Colon (tissue), 2 donors: ENCODE measurements around the gene NRXN3.
"Not testable (repeated sequence)": the region's sequence is repeated elsewhere in the genome, so short reads cannot be mapped to it uniquely, and the experiment has no call there.

Experiments used
- FAIRE-seq: peaks from 2 replicates; lab custom pipeline; 2012; peaks lifted over from hg19 to GRCh38; lab: Jason Lieb, UNC
- donor health status: control.
- donor health status: control.

The NRXN3 gene

DNA sequence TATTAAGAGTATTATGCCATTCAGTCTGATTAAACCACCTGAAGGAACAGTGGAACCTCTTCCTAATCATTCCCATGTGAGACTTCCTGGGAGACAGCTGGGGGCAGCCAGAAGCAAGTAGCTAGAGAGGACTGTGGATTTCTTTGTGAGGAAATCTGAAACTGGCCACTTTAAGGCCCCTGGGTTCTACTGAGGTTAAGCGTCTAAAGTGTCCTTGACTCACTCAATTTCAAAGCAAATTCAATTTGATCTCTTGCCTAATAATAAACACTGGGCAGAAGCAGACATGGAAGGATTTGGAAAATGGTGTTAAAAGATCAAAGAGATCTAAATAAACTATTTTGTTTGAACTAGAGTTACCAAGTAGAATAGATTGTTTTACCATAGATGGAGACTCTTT is 909.9 kb downstream of the NRXN3 start:
- no peak for FAIRE-seq

DNA sequence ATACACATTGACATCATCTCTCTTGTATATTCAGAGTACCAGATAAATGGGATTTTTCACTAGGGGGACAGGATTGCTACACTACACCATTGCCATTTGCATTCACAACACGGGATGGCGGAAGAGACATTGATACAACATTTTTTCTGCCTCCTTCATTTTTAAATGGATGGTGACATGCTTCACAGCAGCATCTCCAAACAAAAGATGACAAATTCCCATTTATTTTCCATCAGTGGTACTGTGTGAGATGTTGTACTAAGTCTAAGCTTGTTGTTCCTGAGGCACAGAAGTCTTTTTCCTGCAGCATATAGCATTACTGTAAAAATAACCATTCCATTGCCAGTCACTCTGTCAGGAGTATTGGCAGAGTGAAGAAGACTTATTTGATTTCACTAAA is 912.7 kb downstream of the NRXN3 start:
- no peak for FAIRE-seq

DNA sequence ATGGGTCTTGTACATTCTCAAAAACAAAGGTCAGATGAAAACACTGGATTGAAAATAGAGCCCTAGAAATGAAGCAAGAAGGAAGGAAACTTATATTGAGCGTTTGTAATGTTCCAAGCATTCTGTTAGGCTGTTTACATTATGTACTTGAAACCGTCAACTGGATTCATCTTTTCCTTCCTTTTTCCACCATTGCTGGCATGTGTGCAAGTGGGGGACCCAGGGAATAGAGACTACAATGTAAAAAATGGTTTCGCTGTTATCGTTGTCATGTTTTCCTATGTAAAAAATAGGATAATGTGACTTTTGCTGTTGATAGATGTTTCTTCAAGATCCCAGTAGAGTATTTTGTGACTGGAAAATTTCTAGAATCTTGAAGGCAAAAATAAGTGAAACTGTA is 913.2 kb downstream of the NRXN3 start:
- no peak for FAIRE-seq

DNA sequence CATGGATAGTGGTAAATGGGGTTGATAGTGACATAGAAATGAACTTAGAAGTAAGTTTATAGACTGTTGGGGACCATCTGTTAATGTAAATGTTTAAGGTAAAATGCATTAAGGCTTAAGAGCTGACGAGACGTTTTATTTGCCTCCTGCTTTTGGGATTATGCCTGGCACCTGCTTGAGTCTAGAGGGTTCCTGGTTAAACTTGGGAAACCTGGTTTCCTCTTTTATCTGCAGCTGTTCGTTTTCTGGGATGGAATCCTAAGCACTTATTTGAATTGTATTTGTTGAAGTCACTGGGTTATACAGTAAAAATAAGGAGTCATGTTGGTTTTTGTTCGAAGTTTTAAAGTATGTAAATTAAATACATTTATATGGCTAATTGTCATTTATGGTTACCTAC is 914.7 kb downstream of the NRXN3 start:
- FAIRE-seq: no peak

DNA sequence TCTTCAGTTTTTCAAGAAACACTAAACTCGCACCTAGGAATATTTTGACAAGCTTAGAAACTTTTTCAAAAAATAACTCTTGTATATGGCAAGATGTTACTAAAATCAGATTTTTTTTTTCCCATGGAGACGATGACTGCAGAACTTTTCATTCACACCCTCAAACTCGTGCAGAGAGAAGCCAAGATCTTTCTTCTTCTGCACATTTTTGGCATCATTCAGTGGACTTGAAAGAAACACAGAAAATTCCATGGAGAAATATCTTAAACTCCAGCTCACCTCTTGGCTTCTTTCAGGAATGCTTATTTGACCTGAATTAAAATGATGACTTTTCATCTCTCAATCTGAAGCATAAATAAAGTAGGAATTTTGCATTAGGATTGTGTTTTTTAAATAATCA is 919.4 kb downstream of the NRXN3 start:
- no peak for FAIRE-seq

DNA sequence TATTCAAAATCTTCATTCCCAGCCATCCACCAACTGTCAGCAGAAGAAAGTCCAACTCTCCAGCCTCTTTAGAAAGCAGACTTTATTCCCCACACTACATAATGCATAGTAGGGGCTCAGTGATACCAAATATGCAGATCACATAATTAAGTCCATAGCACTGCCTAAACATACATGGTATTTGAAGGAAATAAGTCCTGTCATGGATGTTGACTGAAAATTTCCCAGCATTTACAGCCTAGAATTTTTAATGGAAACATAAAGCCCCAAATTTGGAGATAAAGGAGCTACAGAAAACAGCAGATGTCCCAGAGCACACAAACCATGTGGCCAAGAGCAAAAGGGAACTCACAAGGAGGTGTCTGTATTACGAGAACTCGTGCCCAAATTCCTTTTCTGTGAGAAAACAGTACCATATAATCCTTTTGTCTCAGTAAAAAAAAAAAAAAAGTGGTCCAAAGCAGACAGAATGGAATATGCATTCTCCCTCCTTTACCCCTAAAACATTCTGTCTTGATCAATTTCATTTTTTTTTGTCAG is 920.5 kb downstream of the NRXN3 start:
- FAIRE-seq: no peak

DNA sequence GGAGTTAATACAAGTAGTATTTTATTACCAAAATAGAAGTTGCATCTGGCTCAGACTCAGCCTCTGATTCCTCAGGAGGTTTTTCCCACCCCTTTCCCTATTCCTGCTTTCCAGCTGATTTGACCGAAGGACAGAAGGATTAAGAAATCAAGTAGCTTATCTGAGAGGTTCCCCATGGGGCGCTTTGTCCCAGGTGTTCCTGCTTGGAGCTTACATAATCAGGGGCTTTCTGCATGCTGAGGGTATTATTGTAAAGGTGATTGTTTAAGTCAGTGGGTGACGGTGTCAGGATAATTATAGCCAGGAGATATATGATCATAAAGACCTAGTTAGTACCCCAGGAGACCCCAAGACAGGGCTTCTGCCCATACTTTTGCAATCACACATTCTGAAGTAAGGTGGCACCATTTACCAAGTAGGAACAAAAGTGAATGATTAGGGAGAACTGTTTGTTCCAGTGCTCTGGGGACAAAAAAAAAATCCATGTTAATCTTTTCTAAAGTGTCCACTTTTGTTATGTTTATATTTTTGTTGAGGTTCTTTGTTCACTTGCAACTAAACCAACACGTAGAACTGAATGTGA is 921.3 kb downstream of the NRXN3 start:
- FAIRE-seq: no peak

DNA sequence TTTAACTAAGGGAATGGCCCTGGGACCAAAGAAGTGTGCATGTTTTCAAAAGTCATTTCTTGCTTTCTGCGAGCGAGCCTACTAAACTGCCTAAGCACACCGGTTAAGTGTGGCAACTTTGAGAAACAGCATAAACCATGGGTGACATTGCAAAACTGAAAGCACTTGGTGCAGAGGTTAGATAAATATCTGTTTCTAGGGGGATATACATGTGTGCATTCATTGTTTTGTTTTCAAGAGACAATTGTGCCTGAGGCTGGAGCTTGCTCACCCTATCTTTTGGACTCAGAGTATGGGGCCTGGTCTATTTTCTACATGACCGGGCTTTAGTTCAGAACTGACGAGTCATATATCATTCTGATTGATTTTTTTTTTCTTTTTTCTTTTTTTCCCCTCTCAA is 923.4 kb downstream of the NRXN3 start:
- no peak for FAIRE-seq

DNA sequence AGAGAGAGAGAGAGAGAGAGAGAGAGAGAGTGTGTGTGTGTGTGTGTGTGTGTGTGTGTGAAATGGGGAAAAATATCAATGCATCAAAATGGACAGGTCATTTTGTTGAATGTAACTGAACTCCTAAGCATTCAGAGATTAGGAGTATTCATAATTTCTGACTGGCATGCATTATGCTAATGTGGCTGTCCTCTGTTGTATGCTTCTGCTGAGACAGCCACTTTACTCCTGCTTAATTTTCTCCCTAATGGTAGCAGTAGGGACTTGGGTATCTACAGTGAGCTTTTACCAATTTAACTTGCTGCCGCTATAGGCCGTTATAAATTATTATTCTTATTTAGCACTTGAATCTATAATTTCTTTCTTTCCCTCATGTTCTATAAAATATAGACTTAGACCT is 924.8 kb downstream of the NRXN3 start:
- no peak for FAIRE-seq

DNA sequence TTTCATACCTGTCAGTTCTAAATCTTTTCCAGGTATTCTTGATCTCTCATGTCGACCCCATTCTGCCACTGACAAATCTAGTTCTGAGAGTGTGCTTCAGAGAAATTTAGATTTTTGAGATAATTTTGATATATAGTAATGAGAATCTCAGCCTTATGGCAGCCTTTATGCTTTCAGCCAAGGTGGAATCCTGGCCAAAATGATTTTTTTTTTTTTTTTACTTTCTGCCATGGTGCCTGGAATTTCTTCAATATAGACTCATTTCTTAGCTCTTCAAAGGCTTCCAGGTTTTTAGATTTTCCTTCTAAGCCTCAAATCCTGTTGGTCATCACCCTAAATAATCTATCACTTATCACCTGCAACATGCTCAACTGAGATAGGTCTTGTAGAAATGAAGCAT is 926.6 kb downstream of the NRXN3 start:
- FAIRE-seq: no peak

DNA sequence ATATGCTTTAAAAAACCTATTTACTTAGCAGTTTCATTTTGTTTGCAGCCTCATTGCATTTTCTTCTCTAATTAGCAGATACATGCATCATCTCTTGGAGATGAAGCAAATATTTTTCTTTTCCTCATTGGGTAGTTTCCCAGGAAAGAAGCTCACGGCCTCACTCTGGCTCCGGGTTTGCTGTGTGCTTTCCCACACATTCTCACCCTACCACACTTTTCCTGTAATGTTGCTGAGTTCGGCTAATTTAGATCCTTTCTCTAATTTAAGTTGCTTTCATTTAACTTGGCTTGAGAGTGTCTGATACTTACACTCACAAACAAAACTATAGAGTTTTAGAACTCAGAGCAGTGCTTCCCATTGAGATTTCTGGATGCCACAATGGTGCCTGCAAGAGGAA is 928.2 kb downstream of the NRXN3 start:
- no peak for FAIRE-seq

DNA sequence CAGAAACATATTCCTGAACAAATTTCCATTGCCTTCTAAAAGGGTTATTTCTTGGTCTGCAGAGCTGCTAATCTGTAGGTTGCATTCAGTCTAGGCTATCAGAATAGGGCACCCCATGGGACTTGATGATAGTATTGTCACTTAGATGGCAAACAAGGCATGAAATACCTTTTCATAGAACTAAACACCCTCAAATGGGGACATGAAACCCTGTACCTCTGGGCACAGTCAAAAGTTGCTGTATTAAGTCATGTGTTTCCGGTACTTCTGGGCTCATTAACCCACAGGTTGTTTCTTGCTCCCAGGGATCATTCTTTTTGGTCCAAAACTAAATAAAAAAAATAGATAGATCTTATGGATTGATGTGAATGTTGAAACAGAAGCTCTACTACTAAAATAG is 930.4 kb downstream of the NRXN3 start:
- FAIRE-seq: no peak

DNA sequence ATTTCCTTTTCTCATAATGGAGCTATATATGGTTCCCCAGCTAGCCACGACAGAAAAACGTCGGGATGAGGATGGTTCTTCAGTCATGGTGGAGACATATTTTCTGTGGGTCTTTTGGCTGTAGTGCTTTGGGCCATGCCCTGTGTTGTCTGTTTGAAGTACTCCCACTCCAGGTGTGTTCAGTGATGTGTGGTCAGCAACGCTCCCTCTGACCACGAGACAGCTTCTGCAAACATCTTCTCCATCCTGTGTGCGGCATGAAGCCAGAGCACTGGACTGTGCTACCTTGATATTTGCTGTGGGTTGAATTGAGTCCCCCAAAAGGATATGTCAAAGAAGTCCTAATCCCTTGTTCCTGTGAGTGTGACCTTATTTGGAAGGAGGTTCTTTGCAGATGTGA is 931.2 kb downstream of the NRXN3 start:
- no peak for FAIRE-seq

DNA sequence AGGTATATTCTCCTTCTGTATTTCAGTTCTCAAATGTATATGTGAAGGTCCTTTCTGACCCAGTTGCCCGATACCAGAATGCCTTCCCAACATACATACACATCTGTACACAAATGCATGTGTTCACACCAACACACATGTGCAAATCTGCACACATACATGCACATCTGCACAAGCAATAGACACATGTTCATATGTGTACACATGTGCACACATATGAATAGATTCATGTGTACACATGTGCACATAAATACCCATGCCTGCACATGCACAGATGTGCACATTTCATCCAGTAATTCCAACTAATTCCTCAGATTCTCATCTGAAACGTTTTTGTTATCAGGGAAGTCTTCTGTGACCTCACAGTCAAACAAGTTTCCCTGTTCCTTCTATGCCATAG is 933.6 kb downstream of the NRXN3 start:
- no peak for FAIRE-seq

DNA sequence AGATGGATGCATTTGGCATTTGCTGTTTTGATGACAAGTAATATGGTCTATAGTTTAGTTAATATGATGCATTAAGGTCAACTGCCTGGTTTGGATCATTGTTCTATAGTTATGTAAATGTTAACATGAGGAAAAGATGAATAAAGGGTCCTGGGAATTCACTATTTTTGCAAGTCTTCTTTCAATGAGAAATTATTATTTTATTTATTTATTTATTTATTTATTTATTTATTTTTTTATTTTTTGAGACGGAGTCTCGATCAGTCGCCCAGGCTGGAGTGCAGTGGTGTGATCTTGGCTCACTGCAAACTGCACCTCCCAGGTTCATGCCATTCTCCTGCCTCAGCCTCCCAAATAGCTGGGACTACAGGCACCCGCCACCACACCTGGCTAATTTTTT is 940.4 kb downstream of the NRXN3 start:
- FAIRE-seq: not testable (repeated sequence)

DNA sequence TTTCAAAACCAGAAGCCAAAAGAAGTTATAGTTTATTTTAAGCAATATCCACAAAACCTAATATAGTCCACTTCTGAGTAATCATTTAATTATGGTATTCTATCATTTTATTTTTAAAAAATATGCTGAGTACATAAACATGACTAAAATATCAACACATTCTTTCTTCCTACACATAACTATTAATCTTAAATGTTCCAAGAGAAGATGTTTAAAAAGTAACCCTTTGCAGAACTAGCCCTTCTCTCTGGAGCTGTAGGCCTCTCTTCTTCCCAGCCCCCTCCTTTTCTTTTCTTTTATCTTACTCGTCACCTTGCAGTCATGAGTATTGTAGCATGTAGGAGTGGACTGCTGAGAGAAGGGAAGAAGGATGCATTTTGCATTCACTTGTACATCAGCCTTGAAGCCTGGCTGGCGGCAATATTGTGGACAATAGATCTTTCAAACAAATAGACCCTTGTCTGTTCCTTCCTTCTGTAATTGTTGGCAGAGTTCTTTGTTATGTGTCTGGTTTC is 941.9 kb downstream of the NRXN3 start:
- FAIRE-seq: no peak

DNA sequence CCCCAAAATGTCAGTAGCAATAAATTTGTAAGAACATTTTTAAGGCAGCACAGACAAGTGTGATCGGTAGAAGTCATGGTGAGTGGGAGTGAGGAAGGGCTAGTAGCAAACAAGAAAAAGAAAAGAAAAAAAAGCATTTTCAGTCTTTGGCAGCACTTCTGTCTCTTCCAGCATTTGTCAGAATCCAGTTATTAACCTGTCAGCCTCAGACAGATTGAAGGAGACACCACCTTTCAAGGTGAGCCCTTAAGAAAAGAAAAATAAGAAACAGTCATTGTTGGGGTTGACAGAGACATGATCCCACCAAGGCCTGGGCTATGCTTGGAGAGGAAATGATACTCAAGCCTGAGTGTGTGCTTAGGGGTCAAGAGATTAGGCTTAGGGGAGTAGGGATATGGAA is 947.4 kb downstream of the NRXN3 start:
- no peak for FAIRE-seq

DNA sequence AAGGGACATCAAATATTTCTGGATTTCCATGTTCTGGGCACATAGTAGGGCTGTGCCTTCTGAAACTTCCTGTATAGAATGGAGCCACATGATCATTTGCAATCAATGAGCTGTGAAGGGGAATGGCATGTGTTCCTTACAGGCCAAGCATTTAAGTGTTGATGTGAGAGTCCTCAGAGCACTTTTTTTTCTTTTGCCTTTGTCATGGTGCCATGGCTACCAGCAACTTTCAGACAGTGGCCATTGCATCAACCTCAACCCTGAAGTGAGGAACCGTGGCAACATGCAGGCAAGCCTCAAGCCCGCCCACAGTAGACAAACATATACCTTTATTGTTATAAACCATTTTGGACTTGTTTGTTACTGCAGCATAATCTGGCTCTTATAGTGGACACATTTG is 948.1 kb downstream of the NRXN3 start:
- no peak for FAIRE-seq

DNA sequence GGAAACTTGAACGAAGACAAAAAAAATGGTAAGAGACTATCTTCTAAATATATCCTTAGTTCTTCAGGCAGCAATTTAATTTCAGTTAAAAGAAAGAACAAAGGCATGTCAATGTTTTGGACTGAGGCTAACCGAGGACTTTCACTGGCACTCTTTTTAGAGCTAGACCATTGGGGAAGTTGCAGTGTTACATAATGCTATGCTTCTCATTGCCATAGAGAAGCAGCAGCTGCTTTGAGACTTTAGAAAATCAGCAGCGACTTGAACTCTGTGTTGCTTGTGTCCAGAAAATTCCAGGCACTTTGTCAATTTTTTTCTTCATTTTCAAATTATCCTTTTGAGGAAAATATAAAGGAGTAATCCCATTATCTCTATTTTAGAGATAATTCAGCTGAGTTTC is 964.2 kb downstream of the NRXN3 start:
- no peak for FAIRE-seq

DNA sequence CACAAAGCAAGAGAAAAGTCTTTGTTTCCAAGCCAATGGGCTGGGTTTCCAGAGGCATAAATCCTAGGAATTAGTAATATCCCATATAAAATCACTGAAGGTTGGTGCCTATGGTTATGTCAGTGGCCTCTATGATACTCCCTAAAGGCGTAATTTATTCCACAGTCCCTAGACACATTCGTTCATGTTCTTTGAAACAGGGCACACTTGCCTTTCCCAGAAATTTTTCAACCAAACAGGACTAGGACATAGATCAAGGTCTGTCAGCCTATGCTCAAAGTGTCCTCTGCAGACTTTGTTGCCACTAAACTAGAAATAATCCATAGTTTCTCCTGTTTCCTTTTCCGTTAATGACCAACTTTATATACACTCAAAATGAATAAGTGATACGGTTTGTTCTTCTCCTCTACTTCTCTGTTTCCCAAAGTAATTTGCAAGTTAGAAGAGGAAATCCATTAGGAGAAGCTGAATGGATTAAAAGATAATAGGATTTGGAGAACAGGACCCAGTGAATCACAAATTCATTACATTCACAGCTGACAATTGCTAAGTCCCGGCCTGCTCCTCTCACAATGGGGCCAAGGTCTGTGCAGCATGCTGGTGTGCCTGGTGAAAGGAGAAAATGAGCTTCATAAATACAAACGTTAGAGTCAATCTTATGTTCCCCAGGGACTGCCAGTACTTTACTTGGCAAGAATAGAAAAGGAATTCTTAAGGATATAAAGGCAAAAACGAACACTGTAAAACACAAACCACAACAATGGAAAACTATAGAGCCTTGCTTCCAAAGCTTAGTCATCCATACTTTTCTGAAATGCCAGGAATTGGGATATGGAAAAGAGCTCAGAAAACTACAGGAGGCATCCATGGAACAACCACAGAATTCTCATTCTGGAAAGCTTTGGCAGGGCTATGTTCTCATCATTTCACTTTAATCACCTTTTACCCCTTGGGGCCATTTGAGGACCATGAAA is 966.2 kb downstream of the NRXN3 start:
- no peak for FAIRE-seq

DNA sequence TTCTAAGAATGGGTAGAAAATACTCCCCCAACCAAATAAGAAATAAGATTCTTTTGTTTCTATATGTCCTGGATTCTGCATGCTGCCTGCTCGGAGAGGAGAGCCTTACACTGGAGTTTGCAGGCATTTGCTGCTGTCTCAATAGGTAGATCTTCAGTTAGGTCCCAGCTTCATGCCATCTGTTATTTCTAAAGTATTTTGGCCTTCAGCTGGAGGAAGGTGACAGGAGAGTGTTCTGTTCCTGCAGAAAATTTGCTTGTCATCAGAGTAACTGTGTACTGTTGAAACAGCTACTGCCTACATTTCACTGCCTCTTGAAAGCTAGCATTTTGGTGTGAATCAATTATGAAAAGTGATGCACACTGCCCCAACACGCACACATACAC is 966.9 kb downstream of the NRXN3 start:
- FAIRE-seq: no peak

DNA sequence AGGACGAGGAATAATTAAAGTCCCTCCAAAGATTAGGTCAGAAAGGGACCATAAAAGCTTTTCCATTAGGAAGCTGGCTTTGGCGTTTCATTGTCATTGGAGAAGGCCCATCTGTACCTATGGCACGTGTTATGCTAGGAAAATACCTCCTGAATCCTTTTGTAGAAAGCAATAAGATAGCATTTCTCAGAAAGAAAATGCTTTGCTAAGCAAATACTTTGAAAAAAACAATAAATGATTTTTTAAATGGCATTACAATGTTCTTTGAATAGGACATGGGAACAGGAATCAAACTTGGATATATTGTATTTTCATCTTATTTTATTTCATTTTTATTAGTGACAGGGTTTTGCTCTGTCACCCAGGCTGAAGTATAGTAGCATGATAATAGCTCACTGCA is 967.7 kb downstream of the NRXN3 start:
- FAIRE-seq: no peak

DNA sequence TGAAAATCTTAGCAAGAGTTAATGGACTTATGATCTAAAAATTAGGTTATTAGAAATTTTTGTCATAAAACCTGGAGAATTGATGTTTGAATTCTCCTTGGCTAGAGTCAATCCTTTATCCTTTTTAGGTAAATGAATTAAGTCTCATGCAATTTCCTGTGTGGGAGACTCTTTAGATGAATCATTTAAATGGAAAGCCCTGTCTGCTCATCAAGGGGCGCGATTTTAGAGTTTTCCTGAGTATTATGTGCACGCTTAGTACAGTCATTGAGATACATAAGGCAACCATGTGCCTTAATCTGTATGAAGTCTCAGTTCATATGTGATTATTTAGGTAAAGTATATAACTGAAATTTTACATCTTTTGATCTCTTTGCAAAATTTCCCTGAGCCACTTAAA is 974.7 kb downstream of the NRXN3 start:
- FAIRE-seq: no peak
